ENCODE results near the gene POU2AF2.
"Not testable (repeated sequence)": the region's sequence is repeated elsewhere in the genome, so short reads cannot be mapped to it uniquely, and the experiment has no call there.

DNA sequence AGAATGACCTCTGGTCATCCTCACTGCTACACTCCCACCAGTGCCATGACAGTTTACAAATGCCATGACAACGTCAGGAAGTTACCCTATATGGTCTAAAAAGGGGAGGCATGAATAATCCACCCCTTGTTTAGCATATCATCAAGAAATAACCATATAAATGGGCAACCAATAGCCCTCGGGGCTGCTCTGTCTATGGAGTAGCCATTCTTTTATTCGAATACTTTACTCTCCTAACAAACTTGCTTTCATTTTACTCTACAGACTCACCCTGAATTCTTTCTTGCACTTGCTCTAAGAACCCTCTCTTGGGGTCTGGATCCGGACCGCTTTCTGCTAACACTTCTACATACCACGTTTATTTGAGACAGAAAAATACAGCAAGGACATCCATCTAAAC, 74.7 kb downstream of the POU2AF2 start:
- TF ChIP-seq POLR2AphosphoS5, POLR2A (IDR thresholded peaks at IDR 0.05): not testable (repeated sequence)
- TF ChIP-seq, protein P1, sequence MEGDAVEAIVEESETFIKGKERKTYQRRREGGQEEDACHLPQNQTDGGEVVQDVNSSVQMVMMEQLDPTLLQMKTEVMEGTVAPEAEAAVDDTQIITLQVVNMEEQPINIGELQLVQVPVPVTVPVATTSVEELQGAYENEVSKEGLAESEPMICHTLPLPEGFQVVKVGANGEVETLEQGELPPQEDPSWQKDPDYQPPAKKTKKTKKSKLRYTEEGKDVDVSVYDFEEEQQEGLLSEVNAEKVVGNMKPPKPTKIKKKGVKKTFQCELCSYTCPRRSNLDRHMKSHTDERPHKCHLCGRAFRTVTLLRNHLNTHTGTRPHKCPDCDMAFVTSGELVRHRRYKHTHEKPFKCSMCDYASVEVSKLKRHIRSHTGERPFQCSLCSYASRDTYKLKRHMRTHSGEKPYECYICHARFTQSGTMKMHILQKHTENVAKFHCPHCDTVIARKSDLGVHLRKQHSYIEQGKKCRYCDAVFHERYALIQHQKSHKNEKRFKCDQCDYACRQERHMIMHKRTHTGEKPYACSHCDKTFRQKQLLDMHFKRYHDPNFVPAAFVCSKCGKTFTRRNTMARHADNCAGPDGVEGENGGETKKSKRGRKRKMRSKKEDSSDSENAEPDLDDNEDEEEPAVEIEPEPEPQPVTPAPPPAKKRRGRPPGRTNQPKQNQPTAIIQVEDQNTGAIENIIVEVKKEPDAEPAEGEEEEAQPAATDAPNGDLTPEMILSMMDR (IDR thresholded peaks at IDR 0.05) = not testable (repeated sequence)

All from transverse colon (tissue), 4 donors.